Endothelial cell of umbilical vein (primary cell): ENCODE measurements around the gene UCHL1. TPM values are rescaled to one million over a fixed set of nuclear protein-coding genes. Genes with fewer than 3 reads are reported as not detected.

Experiments
- BruUV-seq: library from RNA; stranded (reverse); fragments of 400-500 nt; replicated peaks from 2 replicates; lab custom pipeline; 2021; lab: Mats Ljungman, UMichigan
- CTCF ChIA-PET: fragments of 300-600, 350-600 bp; sonication (Branson Sonifier 250); formaldehyde crosslinking; loops from one replicate; lab custom pipeline; 2021; ENCODE audit warnings: antibody characterized with exemption, inconsistent platforms; lab: Charles Lee
- POLR2A ChIA-PET: fragments of 300-600, 350-600 bp; sonication (Branson Sonifier 250); formaldehyde crosslinking; loops from one replicate; lab custom pipeline; 2021; ENCODE audit warnings: antibody characterized with exemption, inconsistent platforms; lab: Charles Lee
- DNase-seq: peaks from one replicate; pipeline ENCODE4 v3.0.0-alpha.2; 2011; ENCODE audit warnings: low read depth, low spot score
- FAIRE-seq: peaks from 2 replicates; lab custom pipeline; 2011; peaks lifted over from hg19 to GRCh38; lab: Jason Lieb, UNC
- H2AFZ ChIP-seq: 2 replicates; pipeline ENCODE4 v1.6.0; 2012; ENCODE audit warnings: low read depth, low read length, control low read depth, inconsistent platforms
- H3K27ac ChIP-seq: 2 replicates; pipeline ENCODE4 v1.5.1; 2011; ENCODE audit warnings: low read depth, mild to moderate bottlenecking, control low read depth, low read length, moderate library complexity; ENCODE audit not compliant: insufficient read depth
- H3K27me3 ChIP-seq, 2 experiments: 2 replicates each; pipeline versions ENCODE4 v1.6.0 to v1.6.1; 2011; ENCODE audit warnings: low read length in 2 of 2, mixed read lengths in 1 of 2; ENCODE audit not compliant: control insufficient read depth in 2 of 2, insufficient read depth in 2 of 2
- H3K36me3 ChIP-seq, 2 experiments: 2 replicates in 1 of 2; 3 replicates in 1 of 2; pipeline ENCODE4 v1.5.1; 2011; ENCODE audit warnings: low read length in 2 of 2, mild to moderate bottlenecking in 1 of 2, moderate library complexity in 1 of 2; ENCODE audit not compliant: control insufficient read depth in 2 of 2, insufficient read depth in 2 of 2; ENCODE audit errors: extremely low read depth in 1 of 2
- H3K4me1 ChIP-seq: 3 replicates; pipeline ENCODE4 v1.5.1; 2011; ENCODE audit warnings: mild to moderate bottlenecking, low read length; ENCODE audit not compliant: control insufficient read depth, insufficient read depth; ENCODE audit errors: extremely low read depth
- H3K4me2 ChIP-seq: 2 replicates; pipeline ENCODE4 v1.6.1; 2011; ENCODE audit warnings: low read length, control low read depth, mixed read lengths; ENCODE audit not compliant: insufficient read depth
- H3K4me3 ChIP-seq, 3 experiments: fragments of 200-600 bp in 1 of 3; sonication (generic), shearing (Covaris generic) in 1 of 3; replicated peaks in 1 of 3; 2 replicates each; pipeline ENCODE4 v1.5.1; 2011 to 2016; ENCODE audit warnings: control low read depth in 3 of 3, low read length in 3 of 3, mild to moderate bottlenecking in 2 of 3, inconsistent platforms in 1 of 3, low read depth in 1 of 3, moderate library complexity in 1 of 3; ENCODE audit not compliant: insufficient read depth in 1 of 3
- H3K79me2 ChIP-seq: 2 replicates; pipeline ENCODE4 v1.6.0; 2012; ENCODE audit warnings: low read length, inconsistent platforms; ENCODE audit not compliant: control insufficient read depth, insufficient read depth
- H3K9ac ChIP-seq: replicated peaks from 2 replicates; pipeline ENCODE3; 2011; ENCODE audit warnings: low read length, control low read depth; ENCODE audit not compliant: insufficient read depth; ENCODE audit errors: extremely low read depth
- H3K9me1 ChIP-seq: replicated peaks from 3 replicates; pipeline ENCODE4 v1.6.0; 2011; ENCODE audit warnings: mild to moderate bottlenecking, low read length; ENCODE audit not compliant: control insufficient read depth, insufficient read depth; ENCODE audit errors: extremely low read depth
- H3K9me3 ChIP-seq: replicated peaks from 2 replicates; pipeline ENCODE4 v1.5.1; 2012; ENCODE audit warnings: low read length, inconsistent platforms; ENCODE audit not compliant: control insufficient read depth, insufficient read depth
- H4K20me1 ChIP-seq: replicated peaks from 2 replicates; pipeline ENCODE3; 2011; ENCODE audit warnings: mild to moderate bottlenecking, low read length; ENCODE audit not compliant: control insufficient read depth, insufficient read depth; ENCODE audit errors: extremely low read depth
- EZH2 ChIP-seq: IDR thresholded peaks from 2 replicates; pipeline ENCODE4 v1.6.1; 2012; ENCODE audit warnings: borderline replicate concordance, low read depth, mild to moderate bottlenecking, moderate library complexity, low read length, inconsistent platforms; ENCODE audit not compliant: severe bottlenecking
- FOS ChIP-seq: IDR thresholded peaks from 2 replicates; pipeline ENCODE4 v1.6.1; 2011; ENCODE audit warnings: mild to moderate bottlenecking, low read length, moderate library complexity, borderline replicate concordance; ENCODE audit not compliant: insufficient read depth
- GATA2 ChIP-seq: IDR thresholded peaks from 2 replicates; pipeline ENCODE4 v1.7.0; 2011; ENCODE audit warnings: low read depth, mild to moderate bottlenecking, moderate library complexity, mixed read lengths, low read length; ENCODE audit not compliant: insufficient read length, insufficient read depth
- JUN ChIP-seq: IDR thresholded peaks from 2 replicates; pipeline ENCODE4 v1.6.1; 2011; ENCODE audit warnings: borderline replicate concordance, low read depth; ENCODE audit not compliant: insufficient read length, insufficient read depth
- MAX ChIP-seq: IDR thresholded peaks from 2 replicates; pipeline ENCODE4 v1.6.1; 2011; ENCODE audit not compliant: insufficient read depth, insufficient read length
- MYC ChIP-seq: IDR thresholded peaks from one replicate; pipeline ENCODE4 v1.6.1; 2011; ENCODE audit warnings: mild to moderate bottlenecking, low read depth, low read length
- POLR2A ChIP-seq: IDR thresholded peaks from 2 replicates; pipeline ENCODE4 v1.6.1; 2012; ENCODE audit warnings: low read depth, mild to moderate bottlenecking, control low read depth, low read length
- POLR2AphosphoS5 ChIP-seq: IDR thresholded peaks from 2 replicates; pipeline ENCODE4 v1.6.1; 2012; ENCODE audit warnings: low read depth, mild to moderate bottlenecking, control low read depth, low read length, moderate library complexity; ENCODE audit not compliant: insufficient read depth
- dilution Hi-C: fragments of 300-500 bp; cut with MboI; formaldehyde crosslinking; loops from one replicate; pipeline ENCODE4 v1.15.0; 2019; ENCODE audit warnings: low sequenced_read_pairs; ENCODE audit not compliant: extremely low pct_ligation_motif_present
- intact Hi-C: fragments of 100-400 bp; cut with micrococcal nuclease; formaldehyde crosslinking; loops from one replicate; pipeline ENCODE4 v1.10.0; 2022
- polyA plus RNA-seq, 4 experiments: library from polyadenylated mRNA; depleted of rRNA in 3 of 4; stranded (reverse) in 3 of 4; unstranded in 1 of 4; fragments of >200 nt; gene quantifications; 2 replicates each; pipeline versions ENCODE4 v1.2.1 to v1.2.3, GENCODE V29; 2011 to 2012; ENCODE audit warnings: missing spikeins in 1 of 4
- total RNA-seq: library from RNA; stranded (reverse); gene quantifications from 2 replicates; pipeline ENCODE4 v1.2.3, GENCODE V29; 2021

Gene UCHL1
- total and polyA plus RNA-seq, 2 donors (not counting 3 experiments of a cell fraction or from before 2014, with no cell fraction given): 501 to 1,128 TPM

- Histone ChIP-seq H4K20me1 (no peaks in the 10 kb centered on the region), H3K9me1 (no peaks in the 10 kb centered on the region), H3K4me1 (no peaks in the 10 kb centered on the region), H2AFZ (no peak overlapping the region), H3K9ac (no peak overlapping the region), H3K4me3 (no peak overlapping the region), H3K9me3 (no peaks in the 10 kb centered on the region), H3K4me2 (no peak overlapping the region), H3K27ac (no peak overlapping the region), H3K79me2 (no peaks in the 10 kb centered on the region), H3K36me3 (no peaks in the 10 kb centered on the region), H3K27me3 (peaks cover 15 to 16% of the 10 kb centered on the region in 2 experiments)
- no TSS peak for BruUV-seq
- FAIRE-seq (no peak), DNase-seq (no peak)
- intact Hi-C loops: no loop called here
- ChIA-PET POLR2A (no interaction called here), CTCF (no interaction called here)
- dilution Hi-C loops: no loop called here
- TF ChIP-seq POLR2AphosphoS5 (no peak), MAX (no peak), GATA2 (no peak), FOS (no peak), JUN (no peak), MYC (no peak), EZH2 (no peak), POLR2A (no peak)
Measured at GRCh38 chr4:41241919-41242318, 14.8 kb upstream of the UCHL1 start.

DNA sequence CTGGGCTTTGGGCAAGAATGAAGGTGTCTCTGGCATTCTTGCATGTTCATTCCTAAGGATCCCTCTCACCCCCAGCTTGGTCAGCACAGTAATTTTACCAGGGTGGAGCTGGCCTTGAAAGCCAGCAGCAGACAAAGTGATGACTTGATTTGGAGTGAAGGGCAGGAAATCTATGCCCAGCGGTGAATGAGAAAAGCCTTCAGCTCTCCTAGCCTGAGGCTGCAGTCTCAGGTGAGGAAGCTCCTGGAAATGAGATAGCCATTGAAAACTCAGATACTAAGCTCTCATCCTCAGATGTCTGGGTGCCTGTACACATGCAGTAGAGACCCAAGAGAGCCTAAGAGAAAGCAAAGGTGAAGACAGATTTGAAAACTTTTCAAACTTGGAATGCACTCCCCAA lies 10.7 kb upstream of the UCHL1 start:
- FAIRE-seq (no peak), DNase-seq (no peak)
- H3K4me1 ChIP-seq: no peaks in the 10 kb centered on the region
- intact Hi-C loops (no loop called here), dilution Hi-C loops (no loop called here)
- no peak overlapping the region for H3K4me3 ChIP-seq
- ChIA-PET CTCF (interaction anchor here (1.2 to 1.3 kb wide), 3 partner anchors 10 to 320 kb away, joined by 3 read pairs; partner anchors contain the start of gene UCHL1), POLR2A (interaction anchor here (1.7 kb wide), 1 partner anchor 10 kb away, joined by 7 read pairs; the partner anchor contains the start of gene UCHL1)
- H3K36me3 ChIP-seq: no peaks in the 10 kb centered on the region
- H4K20me1 ChIP-seq: no peaks in the 10 kb centered on the region
- peaks cover 30 to 33% of the 10 kb centered on the region in 2 experiments for H3K27me3 ChIP-seq
- BruUV-seq: no TSS peak
- no peaks in the 10 kb centered on the region for H3K9me3 ChIP-seq
- H3K4me2 ChIP-seq: no peak overlapping the region
- no peak overlapping the region for H2AFZ ChIP-seq
- H3K27ac ChIP-seq: no peak overlapping the region
- no peak overlapping the region for H3K9ac ChIP-seq
- TF ChIP-seq FOS (no peak), MAX (no peak), POLR2AphosphoS5 (no peak), MYC (no peak), JUN (no peak)
- H3K79me2 ChIP-seq: no peaks in the 10 kb centered on the region
- no peaks in the 10 kb centered on the region for H3K9me1 ChIP-seq
